Measurements from ENCODE around the gene GIMAP2.

GRCh38 chr7:150654692-150655091, 30.8 kb upstream of the GIMAP2 start:
- TF ChIP-seq, protein P1, sequence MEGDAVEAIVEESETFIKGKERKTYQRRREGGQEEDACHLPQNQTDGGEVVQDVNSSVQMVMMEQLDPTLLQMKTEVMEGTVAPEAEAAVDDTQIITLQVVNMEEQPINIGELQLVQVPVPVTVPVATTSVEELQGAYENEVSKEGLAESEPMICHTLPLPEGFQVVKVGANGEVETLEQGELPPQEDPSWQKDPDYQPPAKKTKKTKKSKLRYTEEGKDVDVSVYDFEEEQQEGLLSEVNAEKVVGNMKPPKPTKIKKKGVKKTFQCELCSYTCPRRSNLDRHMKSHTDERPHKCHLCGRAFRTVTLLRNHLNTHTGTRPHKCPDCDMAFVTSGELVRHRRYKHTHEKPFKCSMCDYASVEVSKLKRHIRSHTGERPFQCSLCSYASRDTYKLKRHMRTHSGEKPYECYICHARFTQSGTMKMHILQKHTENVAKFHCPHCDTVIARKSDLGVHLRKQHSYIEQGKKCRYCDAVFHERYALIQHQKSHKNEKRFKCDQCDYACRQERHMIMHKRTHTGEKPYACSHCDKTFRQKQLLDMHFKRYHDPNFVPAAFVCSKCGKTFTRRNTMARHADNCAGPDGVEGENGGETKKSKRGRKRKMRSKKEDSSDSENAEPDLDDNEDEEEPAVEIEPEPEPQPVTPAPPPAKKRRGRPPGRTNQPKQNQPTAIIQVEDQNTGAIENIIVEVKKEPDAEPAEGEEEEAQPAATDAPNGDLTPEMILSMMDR (IDR thresholded peaks at IDR 0.05), result no peak
- no peak for TF ChIP-seq POLR2AphosphoS5 (IDR thresholded peaks at IDR 0.05)

All from prostate gland (tissue), 2 donors.